Loucy (cell line): ENCODE data around the gene GPR26.

Experiments
- EZH2phosphoT487 ChIP-seq: fragments of 200-600 bp; IDR thresholded peaks from 2 replicates; pipeline ENCODE4 v1.6.1; 2018; ENCODE audit warnings: antibody characterized with exemption, mild to moderate bottlenecking, moderate library complexity, borderline replicate concordance
- TF ChIP-seq, protein P1 (sequence below): fragments of 200-600 bp; sonication (generic); conservative IDR thresholded peaks from 2 replicates; pipeline ENCODE4 v1.5.1; 2014; ENCODE audit warnings: mild to moderate bottlenecking, antibody characterized with exemption, low read length

- TF ChIP-seq, protein P1, sequence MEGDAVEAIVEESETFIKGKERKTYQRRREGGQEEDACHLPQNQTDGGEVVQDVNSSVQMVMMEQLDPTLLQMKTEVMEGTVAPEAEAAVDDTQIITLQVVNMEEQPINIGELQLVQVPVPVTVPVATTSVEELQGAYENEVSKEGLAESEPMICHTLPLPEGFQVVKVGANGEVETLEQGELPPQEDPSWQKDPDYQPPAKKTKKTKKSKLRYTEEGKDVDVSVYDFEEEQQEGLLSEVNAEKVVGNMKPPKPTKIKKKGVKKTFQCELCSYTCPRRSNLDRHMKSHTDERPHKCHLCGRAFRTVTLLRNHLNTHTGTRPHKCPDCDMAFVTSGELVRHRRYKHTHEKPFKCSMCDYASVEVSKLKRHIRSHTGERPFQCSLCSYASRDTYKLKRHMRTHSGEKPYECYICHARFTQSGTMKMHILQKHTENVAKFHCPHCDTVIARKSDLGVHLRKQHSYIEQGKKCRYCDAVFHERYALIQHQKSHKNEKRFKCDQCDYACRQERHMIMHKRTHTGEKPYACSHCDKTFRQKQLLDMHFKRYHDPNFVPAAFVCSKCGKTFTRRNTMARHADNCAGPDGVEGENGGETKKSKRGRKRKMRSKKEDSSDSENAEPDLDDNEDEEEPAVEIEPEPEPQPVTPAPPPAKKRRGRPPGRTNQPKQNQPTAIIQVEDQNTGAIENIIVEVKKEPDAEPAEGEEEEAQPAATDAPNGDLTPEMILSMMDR = no peak
- TF ChIP-seq EZH2phosphoT487 = no peak
Observed at GRCh38 chr10:123675811-123676210, 9.7 kb downstream of the GPR26 start.
